Measurements from ENCODE around the gene CEP104.

DNA sequence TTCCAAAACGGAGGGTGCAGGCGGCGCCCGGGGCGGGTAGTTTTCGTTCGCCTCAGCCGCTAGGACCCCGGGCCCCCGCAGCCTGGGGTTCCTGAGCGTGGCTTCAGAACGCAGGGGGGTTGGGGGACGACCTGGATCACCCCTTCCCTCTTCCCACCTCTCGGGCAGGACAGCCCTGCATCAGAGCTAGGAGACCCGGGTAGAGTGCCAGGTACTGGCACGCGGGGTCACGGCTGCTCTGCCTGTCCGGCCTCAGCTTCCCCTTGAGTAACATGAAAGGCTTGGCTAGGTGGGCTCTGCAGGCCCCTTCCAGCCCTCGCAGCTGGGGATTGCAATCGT, 749 bp upstream of the CEP104 start:
- TF ChIP-seq, protein P1, sequence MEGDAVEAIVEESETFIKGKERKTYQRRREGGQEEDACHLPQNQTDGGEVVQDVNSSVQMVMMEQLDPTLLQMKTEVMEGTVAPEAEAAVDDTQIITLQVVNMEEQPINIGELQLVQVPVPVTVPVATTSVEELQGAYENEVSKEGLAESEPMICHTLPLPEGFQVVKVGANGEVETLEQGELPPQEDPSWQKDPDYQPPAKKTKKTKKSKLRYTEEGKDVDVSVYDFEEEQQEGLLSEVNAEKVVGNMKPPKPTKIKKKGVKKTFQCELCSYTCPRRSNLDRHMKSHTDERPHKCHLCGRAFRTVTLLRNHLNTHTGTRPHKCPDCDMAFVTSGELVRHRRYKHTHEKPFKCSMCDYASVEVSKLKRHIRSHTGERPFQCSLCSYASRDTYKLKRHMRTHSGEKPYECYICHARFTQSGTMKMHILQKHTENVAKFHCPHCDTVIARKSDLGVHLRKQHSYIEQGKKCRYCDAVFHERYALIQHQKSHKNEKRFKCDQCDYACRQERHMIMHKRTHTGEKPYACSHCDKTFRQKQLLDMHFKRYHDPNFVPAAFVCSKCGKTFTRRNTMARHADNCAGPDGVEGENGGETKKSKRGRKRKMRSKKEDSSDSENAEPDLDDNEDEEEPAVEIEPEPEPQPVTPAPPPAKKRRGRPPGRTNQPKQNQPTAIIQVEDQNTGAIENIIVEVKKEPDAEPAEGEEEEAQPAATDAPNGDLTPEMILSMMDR (IDR thresholded peaks at IDR 0.05): no peak
- TF ChIP-seq POLR2A (IDR thresholded peaks at IDR 0.05): no peak
